H7 (cell line): ENCODE data around the gene GPR12. TPM values are rescaled to one million over a fixed set of nuclear protein-coding genes. Genes with fewer than 3 reads are reported as not detected.

ENCODE experiments used
- total RNA-seq: library from RNA; depleted of rRNA; stranded (reverse); fragments of >200 nt; shearing (Covaris generic); gene quantifications from 2 replicates; pipeline ENCODE4 v1.2.3, GENCODE V29; 2014; rRNA removed

GPR12 gene
- total RNA-seq, 1 experiment from 2014 or later: not detected

Other genes with a start within 250 kb of the GPR12 start
- 19.1 and 26.9 TPM in 2 replicates for gene WASF3, start 203.1 kb downstream of the GPR12 start, total RNA-seq